Kidney epithelial cell (primary cell): Measurements from ENCODE around the gene TMEM35A. TPM values are rescaled to one million over a fixed set of nuclear protein-coding genes. Genes with fewer than 3 reads are reported as not detected.
A peak's percentile ranks its signal among the peaks of the same experiment; 100 is the strongest.

ENCODE experiments used
- DNase-seq: peaks from one replicate; pipeline ENCODE4 v3.0.0-alpha.2; 2010; ENCODE audit warnings: low read depth
- H3K27me3 ChIP-seq: 2 replicates; pipeline ENCODE4 v1.6.0; 2011; ENCODE audit warnings: low read length; ENCODE audit not compliant: control insufficient read depth, insufficient read depth
- H3K36me3 ChIP-seq: 2 replicates; pipeline ENCODE4 v1.5.1; 2011; ENCODE audit warnings: low read length; ENCODE audit not compliant: control insufficient read depth, insufficient read depth
- H3K4me3 ChIP-seq: 2 replicates; pipeline ENCODE4 v1.5.1; 2011; ENCODE audit warnings: low read depth, mild to moderate bottlenecking, control low read depth, low read length
- total RNA-seq: library from RNA; depleted of rRNA; stranded (reverse); fragments of >200 nt; gene quantifications from 2 replicates; pipeline ENCODE4 v1.2.3, GENCODE V29; 2015
- TF ChIP-seq, protein P1 (sequence below): IDR thresholded peaks from 2 replicates; pipeline ENCODE4 v1.5.1; 2011; ENCODE audit warnings: mild to moderate bottlenecking, moderate library complexity, low read length, control low read depth, inconsistent platforms; ENCODE audit not compliant: insufficient read depth, poor library complexity, severe bottlenecking

TMEM35A gene, protein sequence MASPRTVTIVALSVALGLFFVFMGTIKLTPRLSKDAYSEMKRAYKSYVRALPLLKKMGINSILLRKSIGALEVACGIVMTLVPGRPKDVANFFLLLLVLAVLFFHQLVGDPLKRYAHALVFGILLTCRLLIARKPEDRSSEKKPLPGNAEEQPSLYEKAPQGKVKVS
- 0.41 and 0.50 TPM in 2 replicates for total RNA-seq

DNA sequence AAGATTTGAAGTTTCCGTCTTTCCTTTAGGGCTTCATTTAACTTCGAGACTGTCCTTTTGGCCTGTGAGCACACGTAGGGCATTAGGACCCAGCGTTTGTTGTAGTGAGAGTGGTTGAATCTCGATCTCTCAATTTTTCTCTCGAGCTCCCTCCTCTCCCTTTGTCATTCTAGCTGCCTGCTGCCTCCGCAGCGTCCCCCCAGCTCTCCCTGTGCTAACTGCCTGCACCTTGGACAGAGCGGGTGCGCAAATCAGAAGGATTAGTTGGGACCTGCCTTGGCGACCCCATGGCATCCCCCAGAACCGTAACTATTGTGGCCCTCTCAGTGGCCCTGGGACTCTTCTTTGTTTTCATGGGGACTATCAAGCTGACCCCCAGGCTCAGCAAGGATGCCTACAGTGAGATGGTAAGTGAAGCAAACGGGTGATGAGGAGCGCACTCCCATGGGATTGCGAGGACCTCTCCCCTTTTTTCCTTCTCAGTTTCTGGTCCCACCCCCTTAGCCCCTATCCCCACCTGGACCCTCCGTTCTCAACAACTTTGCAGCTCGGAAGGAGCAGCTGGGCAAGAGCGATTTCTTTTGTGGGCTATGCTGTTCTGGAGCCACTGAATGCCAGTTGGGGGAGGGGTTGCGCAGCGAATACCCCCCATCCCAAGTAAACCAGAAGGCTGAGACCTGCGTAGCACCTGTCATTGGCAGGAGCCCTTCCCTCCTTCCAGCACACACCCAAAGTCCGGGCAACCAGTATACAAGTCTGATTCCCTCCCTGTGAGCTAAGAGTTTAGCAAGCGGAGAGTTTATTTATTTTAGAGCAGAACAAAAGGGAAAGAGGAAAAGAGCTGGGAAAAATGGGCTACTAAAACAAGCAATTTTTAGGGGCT, at the start of gene TMEM35A:
TMEM35A (plus strand) TSS at position 164 of the 883 bp plus-strand sequence; CDS start at position 288, 124 bp downstream.
- no peaks in the 10 kb centered on the region for H3K36me3 ChIP-seq
- H3K27me3 ChIP-seq = no peaks in the 10 kb centered on the region
- TF ChIP-seq, protein P1, sequence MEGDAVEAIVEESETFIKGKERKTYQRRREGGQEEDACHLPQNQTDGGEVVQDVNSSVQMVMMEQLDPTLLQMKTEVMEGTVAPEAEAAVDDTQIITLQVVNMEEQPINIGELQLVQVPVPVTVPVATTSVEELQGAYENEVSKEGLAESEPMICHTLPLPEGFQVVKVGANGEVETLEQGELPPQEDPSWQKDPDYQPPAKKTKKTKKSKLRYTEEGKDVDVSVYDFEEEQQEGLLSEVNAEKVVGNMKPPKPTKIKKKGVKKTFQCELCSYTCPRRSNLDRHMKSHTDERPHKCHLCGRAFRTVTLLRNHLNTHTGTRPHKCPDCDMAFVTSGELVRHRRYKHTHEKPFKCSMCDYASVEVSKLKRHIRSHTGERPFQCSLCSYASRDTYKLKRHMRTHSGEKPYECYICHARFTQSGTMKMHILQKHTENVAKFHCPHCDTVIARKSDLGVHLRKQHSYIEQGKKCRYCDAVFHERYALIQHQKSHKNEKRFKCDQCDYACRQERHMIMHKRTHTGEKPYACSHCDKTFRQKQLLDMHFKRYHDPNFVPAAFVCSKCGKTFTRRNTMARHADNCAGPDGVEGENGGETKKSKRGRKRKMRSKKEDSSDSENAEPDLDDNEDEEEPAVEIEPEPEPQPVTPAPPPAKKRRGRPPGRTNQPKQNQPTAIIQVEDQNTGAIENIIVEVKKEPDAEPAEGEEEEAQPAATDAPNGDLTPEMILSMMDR = no peak
- peak within 1 kb of the TSS; percentile 38 for H3K4me3 ChIP-seq
- DNase-seq = no peak

DNA sequence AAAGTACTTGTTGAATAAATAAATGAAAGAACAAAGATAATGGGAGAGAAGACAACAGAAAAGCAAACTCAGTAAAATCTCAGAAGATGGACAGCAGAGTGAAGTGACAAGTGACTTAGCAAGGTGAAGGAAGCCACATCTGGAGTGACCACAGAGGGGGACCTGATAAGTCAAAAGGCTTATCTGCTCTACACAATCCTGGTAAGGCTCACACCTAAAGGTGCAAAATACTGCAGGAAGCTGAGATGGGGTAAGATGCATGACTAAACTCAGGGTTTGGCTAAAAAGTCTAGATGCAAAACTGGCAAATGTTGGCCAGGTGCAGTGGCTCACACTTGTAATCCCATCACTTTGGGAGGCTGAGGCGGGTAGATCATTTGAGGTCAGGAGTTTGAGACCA, 49.0 kb upstream of the TMEM35A start:
- H3K36me3 ChIP-seq = no peaks in the 10 kb centered on the region
- TF ChIP-seq, protein P1 = no peak
- H3K4me3 ChIP-seq = no peak overlapping the region
- DNase-seq = no peak
- H3K27me3 ChIP-seq = no peaks in the 10 kb centered on the region

DNA sequence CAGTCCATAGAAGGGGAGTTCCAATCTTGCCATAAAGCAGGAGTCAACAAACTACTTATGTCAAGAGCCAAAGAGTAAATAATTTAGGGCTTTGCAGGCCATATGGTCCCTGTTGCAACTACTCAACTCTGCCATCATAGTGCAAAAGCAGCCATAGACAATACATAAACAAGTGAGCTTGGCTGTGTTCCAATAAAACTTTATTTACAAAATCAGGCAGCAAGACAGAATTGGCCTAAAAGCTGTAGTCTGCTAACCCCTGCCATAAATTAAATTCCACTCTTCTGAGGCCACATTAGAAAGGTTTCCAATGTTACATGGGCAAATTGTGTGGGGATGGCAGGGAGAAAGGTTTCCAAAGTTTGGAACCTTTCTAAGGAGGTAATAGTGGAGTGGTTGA, 41.4 kb upstream of the TMEM35A start:
- no peak overlapping the region for H3K4me3 ChIP-seq
- H3K36me3 ChIP-seq = no peaks in the 10 kb centered on the region
- TF ChIP-seq, protein P1 = no peak
- DNase-seq = no peak
- no peaks in the 10 kb centered on the region for H3K27me3 ChIP-seq

DNA sequence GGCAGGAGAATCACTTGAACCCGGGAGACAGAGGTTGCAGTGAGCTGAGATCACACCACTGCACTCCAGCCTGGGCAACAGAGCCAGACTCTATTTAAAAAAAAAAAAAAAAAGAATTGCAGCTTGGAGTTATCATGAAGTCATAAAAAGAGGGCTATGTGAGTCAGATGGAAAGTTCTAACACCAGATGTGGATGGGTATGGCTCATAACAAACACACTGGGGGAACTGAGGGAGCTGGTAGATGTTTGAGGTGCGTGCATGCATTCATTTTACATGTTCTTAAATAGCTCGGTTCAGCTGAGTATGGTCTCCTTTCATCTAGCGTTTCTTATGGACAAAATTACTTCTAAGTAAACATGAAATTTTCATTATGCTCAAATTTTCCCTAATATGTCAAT, 38.5 kb upstream of the TMEM35A start:
- H3K4me3 ChIP-seq = no peak overlapping the region
- TF ChIP-seq, protein P1 = no peak
- DNase-seq = no peak
- H3K36me3 ChIP-seq = no peaks in the 10 kb centered on the region
- no peaks in the 10 kb centered on the region for H3K27me3 ChIP-seq

DNA sequence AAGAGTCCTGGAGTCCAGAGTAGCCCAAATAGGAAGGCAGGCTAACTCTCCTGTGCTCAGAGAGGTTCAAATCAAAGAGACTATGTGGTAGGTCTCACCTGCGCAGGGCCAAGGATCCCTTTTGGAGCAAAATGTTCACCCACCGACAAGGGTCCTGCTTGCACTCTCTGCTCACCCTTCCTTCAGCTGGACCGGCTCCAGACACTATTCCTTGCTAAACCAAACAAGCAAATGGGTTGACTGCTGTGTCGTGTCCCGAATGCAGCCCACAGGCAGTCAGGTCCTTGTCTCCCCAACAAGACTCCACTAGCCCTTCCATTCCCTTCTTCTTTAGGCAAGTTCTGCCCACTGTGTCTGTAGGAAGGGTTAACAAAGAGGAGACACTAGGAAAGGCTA, 27.5 kb upstream of the TMEM35A start:
- TF ChIP-seq, protein P1 = no peak
- DNase-seq = no peak
- no peaks in the 10 kb centered on the region for H3K36me3 ChIP-seq
- no peaks in the 10 kb centered on the region for H3K27me3 ChIP-seq
- H3K4me3 ChIP-seq = peak overlapping the region; percentile 58
